Activated naive CD4-positive, alpha-beta T cell treated with anti-CD3 and anti-CD28 coated beads, Interleukin-2, amount 50 U/mL, for 24 hours (primary cell): ENCODE data around the gene PSMG1.

Source experiments
- H3K27ac Mint-ChIP-seq: one replicate; pipeline ENCODE4 v1.8.0; 2021; ENCODE audit warnings: mild to moderate bottlenecking, mixed read lengths
- H3K27me3 Mint-ChIP-seq: one replicate; pipeline ENCODE4 v1.8.0; 2021; ENCODE audit warnings: mixed read lengths
- H3K36me3 Mint-ChIP-seq: one replicate; pipeline ENCODE4 v1.8.0; 2021; ENCODE audit warnings: mixed read lengths
- H3K4me1 Mint-ChIP-seq: one replicate; pipeline ENCODE4 v1.8.0; 2021; ENCODE audit warnings: mixed read lengths
- H3K4me3 Mint-ChIP-seq: one replicate; pipeline ENCODE4 v1.8.0; 2021; ENCODE audit warnings: mild to moderate bottlenecking, mixed read lengths
- H3K9me3 Mint-ChIP-seq: one replicate; pipeline ENCODE4 v1.8.0; 2021; ENCODE audit warnings: mixed read lengths

Gene PSMG1

DNA sequence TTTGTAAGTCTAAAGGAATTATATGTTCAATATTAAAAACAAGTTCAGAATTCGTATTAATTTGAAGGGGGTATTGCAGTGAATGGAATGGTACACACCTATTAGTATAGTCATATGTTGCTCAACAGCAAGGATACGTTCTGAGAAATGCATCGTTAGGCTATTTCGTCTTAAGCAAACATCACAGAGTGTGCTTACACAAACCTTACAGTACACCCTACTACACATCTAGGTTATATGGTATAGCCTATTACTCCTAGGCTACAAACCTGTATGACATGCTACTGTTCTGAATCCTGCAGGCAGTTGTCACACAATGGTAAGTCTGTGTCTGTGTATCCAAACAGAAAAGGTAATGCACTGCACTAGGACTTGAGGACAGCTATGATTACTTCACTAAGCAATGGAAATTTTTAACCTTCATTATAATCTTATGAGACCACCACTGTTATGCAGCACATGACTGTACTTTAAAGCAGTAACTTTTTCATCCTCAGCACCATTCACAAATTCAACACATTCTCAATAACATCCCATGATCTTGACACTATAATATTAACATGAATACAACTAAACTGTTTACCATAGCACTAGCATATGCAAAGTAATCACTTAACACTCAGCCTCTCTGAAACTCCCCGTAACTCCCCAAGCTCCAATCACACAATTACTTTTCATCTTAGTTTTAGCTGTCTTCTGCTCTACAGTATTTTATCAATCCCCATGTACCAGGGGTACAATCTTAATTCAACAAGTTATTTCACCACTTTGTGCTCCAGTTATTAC is 14.4 kb upstream of the PSMG1 start:
- peaks cover 30% of the 10 kb centered on the region for H3K36me3 Mint-ChIP-seq
- peaks cover 34% of the 10 kb centered on the region for H3K4me1 Mint-ChIP-seq
- H3K27ac Mint-ChIP-seq = peak overlapping the region; percentile 2
- H3K4me3 Mint-ChIP-seq = no peak overlapping the region
- no peaks in the 10 kb centered on the region for H3K9me3 Mint-ChIP-seq
- H3K27me3 Mint-ChIP-seq = no peaks in the 10 kb centered on the region

DNA sequence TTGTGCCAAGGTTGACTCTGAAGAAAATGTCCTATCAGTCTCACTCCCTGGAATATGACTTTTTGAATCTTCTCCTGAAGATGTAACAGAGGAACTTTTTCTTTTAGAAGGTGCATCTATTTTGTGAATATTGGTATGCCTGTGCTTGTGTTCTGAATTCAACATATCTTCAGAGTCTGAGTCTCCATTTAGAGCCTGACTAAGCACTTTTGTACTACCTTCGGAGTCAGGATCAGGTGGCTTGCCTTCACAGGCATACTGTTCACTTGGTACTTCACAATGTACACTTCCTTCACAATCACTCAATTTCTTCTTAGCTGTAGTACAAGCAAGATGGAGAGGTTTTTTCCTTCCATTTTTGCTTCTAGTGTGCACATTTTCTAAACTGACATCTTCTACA is 13.6 kb upstream of the PSMG1 start:
- no peaks in the 10 kb centered on the region for H3K27me3 Mint-ChIP-seq
- peaks cover 29% of the 10 kb centered on the region for H3K36me3 Mint-ChIP-seq
- H3K4me1 Mint-ChIP-seq = peaks cover 41% of the 10 kb centered on the region
- no peaks in the 10 kb centered on the region for H3K9me3 Mint-ChIP-seq
- H3K4me3 Mint-ChIP-seq = no peak overlapping the region
- peak overlapping the region; percentile 48 for H3K27ac Mint-ChIP-seq

DNA sequence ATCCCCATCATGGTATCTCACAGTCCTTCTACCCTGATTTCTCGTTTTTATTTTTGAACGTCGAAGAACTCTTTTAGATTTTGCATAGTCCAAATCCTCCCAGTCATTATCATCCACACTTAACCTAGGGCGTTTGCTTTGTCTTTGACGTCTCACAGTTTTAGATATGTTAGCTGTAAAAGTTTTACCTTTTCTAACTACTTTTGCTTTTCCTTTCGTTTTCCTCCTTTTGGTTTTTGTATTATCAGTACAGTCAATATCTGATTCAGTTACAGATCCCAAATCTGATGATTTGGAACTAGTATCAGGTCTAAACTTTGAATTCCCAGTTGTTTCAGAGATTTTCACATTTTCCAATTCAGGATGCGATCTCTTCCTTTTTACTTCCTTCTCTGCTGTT is 13.1 kb upstream of the PSMG1 start:
- H3K4me3 Mint-ChIP-seq = peak overlapping the region; percentile 13
- H3K27me3 Mint-ChIP-seq = no peaks in the 10 kb centered on the region
- peaks cover 43% of the 10 kb centered on the region for H3K4me1 Mint-ChIP-seq
- H3K36me3 Mint-ChIP-seq = peaks cover 30% of the 10 kb centered on the region
- H3K27ac Mint-ChIP-seq = peak overlapping the region; percentile 79
- no peaks in the 10 kb centered on the region for H3K9me3 Mint-ChIP-seq

DNA sequence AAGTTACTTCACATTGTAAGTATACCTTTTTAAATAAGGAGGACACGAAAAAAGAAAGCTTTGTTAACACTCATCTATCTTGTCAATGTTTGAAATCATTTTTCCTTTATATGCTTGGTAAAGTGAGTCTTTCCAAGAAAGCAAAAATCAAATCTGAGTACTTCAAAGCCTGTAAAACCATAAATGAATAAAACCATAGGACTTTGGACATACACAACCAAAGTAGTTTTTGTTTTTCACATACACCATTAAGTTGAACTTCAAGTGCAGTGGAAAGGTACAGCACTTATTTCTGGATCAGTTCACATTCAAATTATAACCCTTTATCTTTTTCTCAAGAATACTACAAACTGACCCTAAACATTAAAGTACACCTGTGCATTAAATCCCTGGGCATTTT is 10.1 kb upstream of the PSMG1 start:
- Mint-ChIP-seq H3K27ac (no peak overlapping the region), H3K36me3 (peaks cover 19% of the 10 kb centered on the region), H3K4me1 (peaks cover 69% of the 10 kb centered on the region), H3K4me3 (no peak overlapping the region), H3K27me3 (no peaks in the 10 kb centered on the region), H3K9me3 (no peaks in the 10 kb centered on the region)

DNA sequence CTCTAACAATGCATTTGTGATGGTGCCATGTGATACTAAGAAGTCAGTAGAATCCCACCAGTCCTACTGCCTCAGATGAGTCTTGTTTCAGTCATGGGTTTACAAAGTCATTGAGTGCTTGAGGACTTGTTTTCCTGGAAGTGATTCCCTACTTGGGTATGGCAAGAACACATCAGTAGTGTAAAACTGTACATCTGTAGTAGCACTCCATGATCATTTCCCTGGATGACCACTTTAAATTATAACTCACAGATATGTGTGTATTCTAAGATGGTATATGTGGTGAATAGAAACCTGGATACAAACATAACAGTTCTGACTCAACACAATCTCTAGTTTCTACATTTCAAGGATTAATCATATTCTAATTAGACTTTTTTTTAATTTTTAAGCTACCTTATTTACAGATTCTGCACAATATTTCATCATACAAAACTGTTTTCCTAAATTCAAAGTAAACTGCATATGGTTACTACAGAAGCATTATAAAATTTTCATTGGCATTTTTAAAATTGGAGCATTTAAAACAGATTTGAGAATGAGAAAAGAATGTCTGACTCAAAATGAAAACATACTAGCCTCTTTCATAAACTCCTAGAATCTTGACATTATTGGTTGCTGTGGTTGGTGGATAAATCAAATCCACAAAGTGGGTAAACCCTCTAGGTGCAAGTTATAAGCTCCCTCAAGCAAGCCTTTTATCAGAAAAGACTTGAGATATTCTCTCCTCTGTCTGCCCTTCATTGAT is 6.8 kb upstream of the PSMG1 start:
- Mint-ChIP-seq H3K4me1 (peaks cover 66% of the 10 kb centered on the region), H3K27ac (peak overlapping the region; percentile 59), H3K9me3 (no peaks in the 10 kb centered on the region), H3K27me3 (no peaks in the 10 kb centered on the region), H3K4me3 (peak overlapping the region; percentile 11), H3K36me3 (peaks cover 5% of the 10 kb centered on the region)

DNA sequence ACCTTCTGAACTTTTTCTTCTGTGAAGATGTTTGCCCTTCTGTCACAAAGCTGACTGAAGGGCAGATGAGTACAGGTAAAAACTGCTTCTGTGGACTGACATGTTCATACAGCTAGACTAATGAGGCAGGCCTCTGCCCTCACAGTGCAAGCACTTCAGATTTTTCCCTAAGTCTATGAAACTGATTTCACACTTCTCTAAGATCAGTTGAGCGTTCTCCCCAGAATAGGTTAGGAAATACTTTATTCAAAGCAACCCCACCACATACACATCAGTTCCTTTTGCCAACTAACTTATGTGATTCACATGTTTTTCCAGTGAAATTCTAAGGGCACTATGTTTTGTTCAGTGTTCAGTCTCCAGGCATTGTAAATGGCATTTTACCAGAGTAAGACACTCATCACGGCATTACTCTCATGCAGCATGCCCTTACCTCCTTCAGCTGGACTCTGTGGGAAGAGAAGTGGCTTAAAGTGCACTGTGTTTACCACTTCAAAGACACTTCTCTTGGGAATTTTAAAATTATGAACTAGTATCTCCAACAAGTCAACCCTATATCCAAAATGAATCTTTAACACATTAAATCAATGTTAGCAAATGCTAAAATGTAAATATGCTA is 5.4 kb upstream of the PSMG1 start:
- no peaks in the 10 kb centered on the region for H3K9me3 Mint-ChIP-seq
- peaks cover 1% of the 10 kb centered on the region for H3K36me3 Mint-ChIP-seq
- H3K4me1 Mint-ChIP-seq = peaks cover 74% of the 10 kb centered on the region
- H3K4me3 Mint-ChIP-seq = no peak overlapping the region
- H3K27ac Mint-ChIP-seq = no peak overlapping the region
- H3K27me3 Mint-ChIP-seq = no peaks in the 10 kb centered on the region

DNA sequence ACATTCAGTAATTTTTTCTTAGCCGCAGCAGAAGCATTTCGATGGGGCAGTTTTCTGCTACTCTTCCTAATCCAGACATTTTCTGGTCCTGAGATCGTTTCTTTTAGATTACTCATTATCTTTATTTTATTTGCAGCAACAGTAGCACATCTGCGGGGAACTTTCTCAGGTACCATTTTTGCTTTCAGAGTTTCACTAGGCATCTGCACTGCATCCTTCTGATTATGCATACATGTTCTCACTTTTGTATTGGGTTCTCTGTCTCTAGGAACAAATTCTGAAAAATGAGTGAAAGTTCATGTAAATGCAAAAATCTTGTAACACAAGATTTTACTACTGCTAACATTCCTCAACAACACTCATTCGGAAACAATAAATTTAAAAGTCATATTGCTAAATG is 3.9 kb upstream of the PSMG1 start:
- peak overlapping the region; percentile 82 for H3K27ac Mint-ChIP-seq
- H3K36me3 Mint-ChIP-seq = peaks cover 1% of the 10 kb centered on the region
- peaks cover 73% of the 10 kb centered on the region for H3K4me1 Mint-ChIP-seq
- H3K9me3 Mint-ChIP-seq = no peaks in the 10 kb centered on the region
- no peak overlapping the region for H3K4me3 Mint-ChIP-seq
- no peaks in the 10 kb centered on the region for H3K27me3 Mint-ChIP-seq

DNA sequence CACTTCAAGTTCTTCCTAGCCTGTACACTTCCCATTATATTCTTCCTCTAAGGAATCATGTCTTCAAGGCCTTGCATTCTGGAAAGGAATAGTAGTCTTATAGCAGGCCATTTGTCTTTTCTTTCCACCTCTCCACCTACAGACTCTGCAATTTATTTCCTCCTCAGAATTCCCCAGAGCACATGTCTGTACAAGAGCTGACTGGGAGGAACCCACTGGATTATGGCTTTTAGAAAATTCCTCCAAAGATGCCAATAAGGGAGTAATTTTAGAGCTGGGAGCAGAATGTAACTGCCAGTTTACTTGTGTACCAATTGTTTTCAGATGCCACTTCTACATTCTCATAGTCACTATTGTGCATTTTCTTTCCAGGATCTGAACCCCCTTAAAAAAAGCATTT is 3.4 kb upstream of the PSMG1 start:
- no peaks in the 10 kb centered on the region for H3K27me3 Mint-ChIP-seq
- H3K4me3 Mint-ChIP-seq = no peak overlapping the region
- H3K9me3 Mint-ChIP-seq = no peaks in the 10 kb centered on the region
- H3K27ac Mint-ChIP-seq = peak overlapping the region; percentile 82
- H3K36me3 Mint-ChIP-seq = no peaks in the 10 kb centered on the region
- H3K4me1 Mint-ChIP-seq = peaks cover 73% of the 10 kb centered on the region

DNA sequence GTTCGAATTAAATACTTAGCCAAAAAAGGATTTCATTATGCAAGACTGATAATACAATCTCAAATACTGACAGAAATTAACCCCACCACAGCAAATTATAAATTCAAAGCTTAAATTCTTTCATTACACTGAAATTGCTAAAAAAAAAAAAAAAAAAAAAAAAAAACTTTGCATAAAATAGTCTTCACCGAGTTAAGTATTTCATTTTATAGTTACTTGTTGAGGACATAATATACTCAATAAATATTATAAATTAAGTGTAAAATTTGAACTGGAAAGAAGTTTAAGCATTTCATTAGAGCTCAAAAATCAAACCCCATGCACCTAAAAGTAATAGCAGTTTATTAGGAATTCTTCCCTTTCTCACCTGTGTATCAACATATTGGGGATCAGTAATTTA is 1.9 kb upstream of the PSMG1 start:
- Mint-ChIP-seq H3K4me1 (peaks cover 75% of the 10 kb centered on the region), H3K27me3 (no peaks in the 10 kb centered on the region), H3K9me3 (no peaks in the 10 kb centered on the region), H3K4me3 (peak overlapping the region; percentile 98), H3K27ac (peak overlapping the region; percentile 51), H3K36me3 (peaks cover 3% of the 10 kb centered on the region)

DNA sequence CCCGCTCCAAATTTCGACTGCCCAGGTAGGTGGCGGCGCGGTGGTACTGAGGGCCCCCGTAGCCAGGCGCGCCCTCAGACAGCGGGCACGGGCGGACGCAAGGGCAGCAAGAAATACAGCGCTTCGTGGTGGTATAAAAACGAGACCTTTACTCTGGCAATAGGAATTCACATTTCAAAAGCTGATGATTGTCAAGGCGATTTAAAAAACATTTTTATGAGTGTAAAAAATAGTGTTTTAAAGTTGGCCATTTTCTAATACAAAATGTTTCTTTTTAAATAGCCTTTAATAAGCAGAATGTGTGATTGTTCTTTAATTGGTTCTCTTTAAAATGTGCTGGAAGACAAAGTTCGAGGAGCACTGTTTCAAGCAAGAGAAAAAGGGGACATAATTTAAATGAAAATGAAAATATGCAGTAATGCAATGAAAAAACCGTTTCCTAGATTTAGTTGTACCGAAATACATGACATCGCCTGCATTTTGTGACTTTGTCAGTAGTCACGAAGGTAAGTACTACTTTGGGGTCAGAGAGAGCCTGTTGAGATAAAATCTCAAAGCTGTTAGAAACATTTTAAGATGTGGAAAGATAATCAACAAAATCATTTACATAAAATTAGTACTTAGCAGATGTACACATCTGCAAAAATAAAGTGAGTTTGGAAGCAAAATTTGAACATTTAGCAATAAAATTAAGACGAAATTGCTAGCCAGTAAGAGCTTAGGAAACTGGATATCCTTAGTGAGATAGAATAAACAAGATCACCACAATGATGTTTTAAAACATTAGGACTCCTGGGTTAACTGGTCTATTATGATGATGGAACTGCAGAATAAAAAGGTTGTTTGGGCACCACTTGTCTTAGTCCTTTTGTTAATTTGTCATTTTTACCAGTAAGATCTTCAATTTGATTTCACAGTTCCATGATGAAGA is 1.1 kb upstream of the PSMG1 start:
- Mint-ChIP-seq H3K27me3 (no peaks in the 10 kb centered on the region), H3K36me3 (peaks cover 4% of the 10 kb centered on the region), H3K4me1 (peaks cover 71% of the 10 kb centered on the region), H3K9me3 (no peaks in the 10 kb centered on the region), H3K27ac (peak overlapping the region; percentile 100), H3K4me3 (peak overlapping the region; percentile 98)

DNA sequence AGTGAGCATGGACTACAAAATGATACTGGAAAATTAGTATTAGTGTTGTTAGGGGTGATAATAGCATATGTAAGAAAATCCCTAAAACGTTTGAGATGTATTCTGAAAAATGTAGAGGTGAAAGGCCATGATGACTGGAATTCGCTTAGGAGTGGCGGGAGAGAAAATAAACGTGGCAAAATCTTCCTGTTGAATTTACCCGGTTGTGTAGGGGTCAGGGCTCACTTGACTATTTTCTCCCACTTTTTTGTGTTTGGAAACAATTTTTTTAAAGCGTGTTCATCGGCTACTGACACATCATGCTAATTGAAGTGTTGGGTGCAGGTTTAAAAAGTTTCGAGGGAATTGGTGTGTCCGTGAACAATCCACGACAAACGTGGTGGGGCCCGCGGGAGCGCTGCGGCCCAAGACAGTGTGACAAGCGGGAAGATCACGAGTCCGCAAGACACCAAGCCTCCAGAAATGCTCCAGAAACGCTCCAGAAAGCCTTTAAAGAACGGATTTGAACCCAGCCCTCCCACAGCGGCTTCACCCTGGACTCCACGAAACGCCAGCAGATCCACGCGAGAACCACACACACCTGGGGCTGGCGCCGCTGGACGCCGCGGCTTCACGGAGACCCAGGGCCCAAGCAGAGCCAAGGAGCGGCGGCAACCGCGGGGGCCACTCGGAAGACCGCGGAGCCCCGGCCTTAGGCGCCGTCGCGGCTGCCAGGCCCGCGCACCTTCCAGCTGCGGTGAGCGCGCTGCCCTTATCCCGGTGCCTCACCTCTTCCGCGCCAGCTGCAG is 573 bp downstream of the PSMG1 start:
- Mint-ChIP-seq H3K27ac (peak overlapping the region; percentile 100), H3K4me3 (peak overlapping the region; percentile 98), H3K27me3 (no peaks in the 10 kb centered on the region), H3K9me3 (no peaks in the 10 kb centered on the region), H3K36me3 (peaks cover 11% of the 10 kb centered on the region), H3K4me1 (peaks cover 65% of the 10 kb centered on the region)

DNA sequence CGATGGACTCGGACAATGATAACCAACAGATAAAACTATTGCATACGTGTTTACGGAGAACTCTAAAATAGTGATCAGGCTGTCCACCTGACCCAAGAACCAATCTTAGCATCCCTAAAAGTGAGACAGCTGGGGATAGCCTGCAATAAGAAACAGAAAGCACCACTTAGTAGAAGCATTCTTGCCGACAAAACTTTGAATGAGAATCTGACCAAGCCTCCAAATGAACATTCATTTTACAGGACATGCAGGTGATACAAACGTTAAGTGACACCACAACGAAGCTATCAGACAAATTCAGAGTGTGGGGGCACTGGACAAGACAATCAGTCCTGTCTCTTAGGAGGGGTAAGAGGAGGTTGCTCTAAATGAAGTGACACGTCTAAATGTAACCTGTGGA is 1.2 kb downstream of the PSMG1 start:
- peaks cover 11% of the 10 kb centered on the region for H3K36me3 Mint-ChIP-seq
- no peaks in the 10 kb centered on the region for H3K9me3 Mint-ChIP-seq
- H3K27ac Mint-ChIP-seq = peak overlapping the region; percentile 96
- H3K4me1 Mint-ChIP-seq = peaks cover 58% of the 10 kb centered on the region
- no peaks in the 10 kb centered on the region for H3K27me3 Mint-ChIP-seq
- H3K4me3 Mint-ChIP-seq = peak overlapping the region; percentile 98

DNA sequence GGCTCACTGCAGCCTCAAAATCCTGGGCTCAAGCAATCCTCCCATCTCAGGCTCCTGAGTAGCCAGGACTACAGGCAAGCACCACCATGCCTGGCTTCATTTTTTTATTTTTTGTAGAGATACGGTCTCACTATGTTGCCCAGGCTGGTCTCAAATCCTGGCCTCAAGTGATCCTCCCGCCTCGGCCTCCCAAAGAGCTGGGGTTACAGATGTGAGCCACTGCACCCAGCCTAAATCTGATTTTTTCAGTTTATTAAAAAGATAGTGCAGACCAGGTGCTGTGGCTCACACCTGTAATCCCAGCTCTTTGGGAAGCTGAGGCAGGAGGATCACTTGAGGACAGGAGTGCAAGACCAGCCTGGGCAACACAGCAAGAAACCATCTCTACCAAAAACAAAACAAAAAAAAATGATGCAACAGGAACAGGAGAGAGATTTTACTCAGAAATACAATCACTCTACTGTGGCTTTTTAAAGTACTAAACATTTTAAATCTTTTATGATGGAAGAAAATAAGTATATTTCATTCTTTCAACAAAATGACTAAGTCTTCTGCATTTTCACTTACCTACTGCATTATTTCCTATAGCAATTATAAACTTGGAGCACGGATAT is 1.9 kb downstream of the PSMG1 start:
- Mint-ChIP-seq H3K27me3 (no peaks in the 10 kb centered on the region), H3K4me3 (peak overlapping the region; percentile 98), H3K27ac (no peak overlapping the region), H3K4me1 (peaks cover 51% of the 10 kb centered on the region), H3K36me3 (peaks cover 11% of the 10 kb centered on the region), H3K9me3 (no peaks in the 10 kb centered on the region)

DNA sequence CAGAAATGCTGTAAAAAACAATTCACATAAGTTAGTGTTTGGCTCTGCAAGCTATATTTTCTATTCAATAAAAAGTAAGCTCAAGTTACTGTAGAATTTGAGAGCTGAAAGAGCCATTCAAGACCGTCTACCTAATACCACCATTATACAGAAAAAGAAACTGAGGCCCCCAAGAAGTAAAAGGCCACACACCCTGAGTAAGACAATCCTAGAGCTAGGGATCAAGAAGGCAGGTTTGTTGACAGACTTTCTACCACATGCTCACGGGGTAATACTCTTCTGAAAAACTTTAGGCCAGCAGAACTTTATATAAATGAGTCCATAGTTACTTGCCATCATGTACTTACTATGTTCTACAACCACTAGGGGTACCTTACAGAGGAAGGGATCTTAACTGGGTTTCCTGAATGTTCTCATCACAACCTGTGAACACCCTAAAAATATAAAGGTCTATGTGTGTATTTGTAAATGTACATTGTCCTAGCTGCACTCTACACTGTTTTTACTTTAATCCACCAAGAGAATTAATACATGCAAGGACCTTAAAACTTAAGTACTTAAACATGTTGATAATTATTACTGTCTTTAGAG is 2.7 kb downstream of the PSMG1 start:
- Mint-ChIP-seq H3K9me3 (no peaks in the 10 kb centered on the region), H3K4me1 (peaks cover 52% of the 10 kb centered on the region), H3K4me3 (peak overlapping the region; percentile 39), H3K36me3 (peaks cover 13% of the 10 kb centered on the region), H3K27ac (peak overlapping the region; percentile 68), H3K27me3 (no peaks in the 10 kb centered on the region)
